ES-I3 (cell line): ENCODE results near the gene GPR137B.

ENCODE experiments used
- H3K36me3 ChIP-seq: 2 replicates; pipeline ENCODE4 v1.6.1; 2013; ENCODE audit warnings: mild to moderate bottlenecking, low read length, control low read depth, moderate library complexity; ENCODE audit not compliant: insufficient read depth
- H3K4me1 ChIP-seq: 2 replicates; pipeline ENCODE4 v1.6.1; 2013; ENCODE audit warnings: mild to moderate bottlenecking, control low read depth, low read length; ENCODE audit not compliant: insufficient read depth
- H3K9ac ChIP-seq: 2 replicates; pipeline ENCODE4 v1.6.1; 2013; ENCODE audit warnings: low read depth, mild to moderate bottlenecking, low read length, moderate library complexity
- H3K9me3 ChIP-seq: 2 replicates; pipeline ENCODE4 v1.6.1; 2013; ENCODE audit warnings: mild to moderate bottlenecking, low read length, moderate library complexity; ENCODE audit not compliant: control insufficient read depth, insufficient read depth

The GPR137B gene

DNA sequence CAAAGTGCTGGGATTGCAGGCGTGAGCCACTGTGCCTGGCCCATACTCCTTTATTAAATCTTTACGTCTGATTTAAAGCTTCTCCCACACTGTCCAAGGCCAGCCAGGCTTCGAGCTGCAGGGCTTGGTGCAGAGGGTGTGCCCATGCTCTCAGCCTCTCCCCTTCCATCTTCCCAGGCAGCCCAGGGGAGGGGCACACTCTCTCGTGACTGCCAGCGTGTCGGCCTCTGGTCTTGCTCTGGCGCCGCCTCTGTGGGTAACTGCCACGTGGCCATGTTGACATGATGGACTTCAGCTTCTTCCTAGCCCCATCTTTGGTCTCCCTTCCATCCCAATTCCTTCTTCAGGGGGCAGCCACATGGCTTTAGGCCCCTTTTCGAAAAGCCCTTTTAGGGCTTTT is 4.7 kb downstream of the GPR137B start:
- H3K9ac ChIP-seq = no peak overlapping the region

DNA sequence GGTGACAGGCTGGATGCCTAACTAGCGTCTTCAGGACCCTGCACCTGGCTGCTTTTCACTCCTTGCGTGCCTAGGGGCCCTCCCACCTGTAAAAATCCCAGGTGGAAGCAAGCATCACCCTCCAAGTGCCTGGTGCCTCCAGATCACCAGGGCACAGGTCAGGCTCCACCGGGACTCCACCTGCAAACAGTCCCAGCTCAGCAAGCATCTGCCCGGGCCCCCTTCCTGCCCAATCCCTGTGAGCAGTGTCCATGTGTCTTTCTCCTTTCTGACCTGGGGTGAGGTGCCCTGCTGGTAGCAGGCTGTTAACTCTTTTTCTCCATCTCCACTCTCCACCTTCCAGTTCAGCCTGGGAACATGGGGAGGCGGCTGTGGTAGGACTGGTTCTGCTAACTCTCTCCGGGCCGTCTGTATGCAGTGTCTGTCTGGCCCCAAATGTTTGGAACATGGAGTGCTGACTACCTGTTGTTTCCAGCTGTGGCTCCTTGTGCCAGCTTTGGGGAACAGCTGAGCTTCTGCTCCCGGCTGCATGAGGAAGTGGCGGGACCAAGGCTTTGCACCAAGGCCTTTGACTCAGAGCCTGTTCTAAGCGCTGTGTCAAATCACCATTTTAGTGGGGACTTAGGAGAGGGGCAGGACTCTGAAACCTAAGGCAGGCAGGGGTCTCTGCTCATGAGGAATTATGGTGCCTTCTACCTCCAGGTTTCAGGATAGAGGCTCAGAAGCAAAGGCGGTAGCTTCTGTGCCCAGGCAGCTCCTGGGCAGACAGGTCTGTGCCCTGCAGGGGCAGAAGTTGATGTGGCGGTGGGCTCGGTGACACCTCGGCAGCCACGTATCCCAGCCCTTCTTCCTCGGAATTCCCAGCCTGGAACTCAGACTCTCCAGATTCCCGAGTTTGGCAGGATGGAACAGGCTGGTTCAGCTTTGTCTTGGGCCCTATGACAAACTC is 5.5 kb downstream of the GPR137B start:
- Histone ChIP-seq H3K9ac (no peak overlapping the region), H3K36me3 (no peaks in the 10 kb centered on the region), H3K9me3 (no peaks in the 10 kb centered on the region), H3K4me1 (peaks cover 6% of the 10 kb centered on the region)

More for the DNA sequence above, 4.7 kb downstream of the GPR137B start:
- Histone ChIP-seq H3K9me3 (no peaks in the 10 kb centered on the region), H3K4me1 (peaks cover 6% of the 10 kb centered on the region), H3K36me3 (no peaks in the 10 kb centered on the region)

DNA sequence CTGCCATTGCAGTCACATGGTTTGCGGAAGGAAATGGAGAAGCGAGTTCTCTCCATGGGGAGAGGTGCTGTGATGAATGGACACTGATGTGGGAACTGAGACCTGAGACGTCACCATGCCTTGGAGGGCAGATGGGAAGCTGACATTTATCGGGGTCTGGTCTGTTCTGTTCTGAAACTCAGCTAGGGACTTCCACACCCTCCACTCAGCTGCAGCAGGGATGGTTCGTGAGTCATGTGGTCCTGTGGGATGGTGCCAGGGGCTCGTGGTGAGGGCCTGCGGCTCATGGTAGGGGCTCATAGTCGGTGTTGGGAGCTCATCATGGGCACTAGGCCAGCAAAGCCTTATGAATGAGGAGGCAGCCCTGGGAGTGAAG is 6.1 kb downstream of the GPR137B start:
- H3K9ac ChIP-seq = no peak overlapping the region
- no peaks in the 10 kb centered on the region for H3K36me3 ChIP-seq
- peaks cover 6% of the 10 kb centered on the region for H3K4me1 ChIP-seq
- no peaks in the 10 kb centered on the region for H3K9me3 ChIP-seq

DNA sequence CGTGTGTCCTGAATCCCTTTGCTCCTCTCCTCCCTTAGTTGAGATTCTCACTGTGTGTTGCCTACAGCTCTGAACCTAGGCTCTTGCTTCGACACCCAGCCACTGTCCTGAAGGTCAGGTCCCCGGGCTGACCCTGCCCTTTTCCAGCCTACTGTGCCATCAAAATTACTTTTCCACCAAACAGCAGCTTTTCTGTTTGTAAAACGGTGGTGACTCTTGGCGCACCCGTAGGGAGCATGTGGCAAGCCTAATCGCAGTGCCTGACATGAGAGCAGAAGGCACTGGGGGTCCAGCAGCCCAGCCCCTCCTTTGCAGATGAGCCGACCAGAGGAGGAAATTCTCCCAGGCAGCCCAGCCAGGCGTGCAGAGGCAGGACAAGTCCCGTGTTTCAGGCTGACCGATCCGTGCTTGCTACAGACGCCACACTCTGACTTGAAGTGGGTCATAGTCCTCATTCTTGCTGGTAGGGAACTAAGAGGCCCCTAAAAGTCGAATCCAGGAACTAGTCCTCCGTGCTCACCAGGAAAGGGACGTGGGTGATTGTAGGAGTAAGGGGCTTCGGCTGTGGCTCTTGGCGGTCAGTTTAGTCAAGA is 6.8 kb downstream of the GPR137B start:
- no peaks in the 10 kb centered on the region for H3K9me3 ChIP-seq
- peaks cover 6% of the 10 kb centered on the region for H3K4me1 ChIP-seq
- no peak overlapping the region for H3K9ac ChIP-seq
- no peaks in the 10 kb centered on the region for H3K36me3 ChIP-seq

DNA sequence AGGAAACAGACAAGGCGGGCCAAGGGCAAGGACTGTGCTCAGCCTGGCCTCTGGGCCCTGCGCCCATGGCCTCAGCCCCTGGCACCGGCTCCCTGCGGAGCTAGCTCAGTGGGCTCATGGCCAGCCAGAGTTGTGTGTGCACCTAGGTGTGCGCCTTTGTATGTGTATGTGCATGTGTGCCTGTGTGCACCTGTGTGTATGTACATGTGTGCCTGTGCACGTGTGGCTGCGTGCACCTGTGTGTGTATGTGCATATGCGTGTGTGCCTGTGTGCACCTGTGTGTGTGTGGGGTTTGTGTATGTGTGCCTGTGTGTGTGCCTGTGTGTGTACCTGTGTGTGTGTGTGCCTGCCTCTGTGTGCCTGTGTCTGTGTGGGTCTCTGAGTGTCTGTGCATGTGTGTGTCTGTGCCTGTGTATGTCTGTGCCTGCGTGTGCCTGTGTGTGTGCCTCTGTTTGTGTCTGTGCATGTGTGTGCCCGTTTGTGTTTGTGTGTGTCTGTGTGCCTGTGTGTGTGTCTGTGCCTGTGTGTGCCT is 7.4 kb downstream of the GPR137B start:
- Histone ChIP-seq H3K9me3 (no peaks in the 10 kb centered on the region), H3K36me3 (no peaks in the 10 kb centered on the region), H3K4me1 (no peaks in the 10 kb centered on the region), H3K9ac (no peak overlapping the region)

DNA sequence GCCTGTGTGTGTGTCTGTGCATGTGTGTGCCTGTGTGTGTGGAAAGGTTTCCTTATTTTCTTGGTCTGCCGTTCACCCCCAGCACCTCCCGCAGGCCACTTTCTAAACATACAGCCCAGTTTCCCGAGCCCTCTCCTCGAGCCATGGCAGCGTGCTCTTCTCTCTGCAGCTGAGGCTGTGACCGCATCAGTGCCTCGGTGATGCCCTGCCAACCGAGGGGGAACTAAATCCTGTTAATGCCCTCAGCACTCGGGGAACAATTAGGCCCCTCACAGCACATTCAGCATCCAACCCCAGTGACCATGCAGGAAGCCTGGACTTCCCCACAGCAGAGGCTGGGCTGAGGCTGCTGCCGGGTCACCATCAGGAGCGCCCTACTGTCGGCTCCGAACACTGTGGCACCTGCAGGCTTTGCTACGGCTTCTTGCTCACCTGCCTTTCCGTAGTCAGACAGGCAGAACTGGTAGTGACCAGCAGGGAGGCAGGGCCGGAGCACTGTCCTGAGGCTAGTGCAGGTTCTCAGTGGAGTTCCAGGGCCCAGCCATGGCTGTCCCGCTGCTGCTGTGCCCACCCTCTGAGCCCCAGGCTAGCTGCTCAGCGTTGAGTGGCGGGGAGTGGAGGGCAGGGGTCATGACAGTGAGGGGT is 8.1 kb downstream of the GPR137B start:
- H3K4me1 ChIP-seq = no peaks in the 10 kb centered on the region
- H3K9ac ChIP-seq = no peak overlapping the region
- H3K36me3 ChIP-seq = no peaks in the 10 kb centered on the region
- no peaks in the 10 kb centered on the region for H3K9me3 ChIP-seq

DNA sequence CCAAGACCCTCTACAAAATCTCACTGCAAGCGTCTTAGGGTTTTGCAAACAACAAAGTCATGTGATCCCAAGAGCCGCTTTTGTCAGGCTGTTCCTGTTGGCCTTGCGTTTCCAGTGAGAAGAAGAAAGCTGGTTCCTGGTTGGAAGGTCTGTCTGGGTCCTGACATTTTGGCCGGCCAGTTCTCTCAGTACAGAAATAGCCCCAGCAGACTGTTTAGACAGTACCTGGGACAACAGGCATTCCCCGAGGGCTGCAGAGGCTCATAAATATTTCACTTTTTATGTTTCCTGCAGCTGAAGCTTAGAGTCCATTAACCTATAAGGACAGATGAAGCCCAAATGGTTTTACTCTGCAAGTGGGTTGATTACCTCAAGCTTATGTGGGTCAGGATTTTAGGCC is 8.6 kb downstream of the GPR137B start:
- Histone ChIP-seq H3K9me3 (no peaks in the 10 kb centered on the region), H3K4me1 (no peaks in the 10 kb centered on the region), H3K9ac (no peak overlapping the region), H3K36me3 (no peaks in the 10 kb centered on the region)

DNA sequence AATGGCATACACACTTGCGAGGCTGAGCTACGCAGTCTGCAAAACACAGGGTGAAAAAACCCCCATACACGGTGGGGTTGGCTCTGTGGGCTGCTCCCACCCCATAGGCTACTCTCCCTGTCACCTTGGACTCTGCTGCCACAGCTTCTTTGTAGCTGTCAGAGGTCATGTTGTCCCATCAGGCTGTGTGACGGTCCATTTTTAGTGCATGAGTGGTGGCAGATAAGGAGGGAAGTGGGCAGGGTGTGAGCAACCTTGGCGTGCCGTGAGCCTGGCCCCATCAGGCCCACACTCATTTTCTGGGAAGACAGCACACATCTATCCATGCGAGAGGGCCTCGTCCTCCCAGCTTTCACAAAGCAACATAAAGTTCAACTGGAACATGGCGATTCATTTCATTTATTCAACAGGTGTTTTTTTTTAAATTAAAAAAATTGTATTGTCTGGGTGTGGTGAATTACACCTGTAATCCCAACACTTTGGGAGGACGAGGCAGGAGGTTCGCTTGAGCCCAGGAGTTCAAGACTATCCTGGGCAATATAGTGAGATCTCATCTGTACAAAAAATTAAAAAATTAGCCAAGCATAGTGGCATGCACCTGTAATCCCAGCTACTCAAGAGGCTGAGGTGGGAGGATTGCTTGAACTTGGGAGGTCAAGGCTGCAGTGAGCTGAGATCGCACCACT is 9.5 kb downstream of the GPR137B start:
- H3K4me1 ChIP-seq = no peaks in the 10 kb centered on the region
- H3K36me3 ChIP-seq = no peaks in the 10 kb centered on the region
- H3K9ac ChIP-seq = no peak overlapping the region
- no peaks in the 10 kb centered on the region for H3K9me3 ChIP-seq

DNA sequence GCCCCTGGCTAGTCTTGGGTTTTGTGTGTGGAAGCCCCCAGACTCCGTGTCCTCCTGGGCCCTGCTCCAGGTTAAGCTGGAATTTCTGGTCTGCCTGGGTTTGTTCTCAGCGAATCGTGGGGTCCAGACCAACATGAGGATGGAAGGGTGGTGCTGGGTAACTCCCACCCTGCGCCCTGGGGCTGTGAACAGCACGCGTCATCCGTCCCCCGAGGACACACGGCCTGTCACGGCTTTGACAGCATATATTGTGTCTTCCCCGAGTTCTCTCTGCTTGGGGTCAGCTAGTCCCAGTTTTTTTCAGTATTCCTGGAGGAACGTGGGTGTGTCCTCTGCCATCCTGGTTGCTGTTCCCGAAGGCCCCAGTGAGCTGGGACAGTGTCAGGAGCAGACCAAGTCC is 11.8 kb downstream of the GPR137B start:
- Histone ChIP-seq H3K36me3 (no peaks in the 10 kb centered on the region), H3K9me3 (no peaks in the 10 kb centered on the region), H3K4me1 (no peaks in the 10 kb centered on the region), H3K9ac (no peak overlapping the region)

DNA sequence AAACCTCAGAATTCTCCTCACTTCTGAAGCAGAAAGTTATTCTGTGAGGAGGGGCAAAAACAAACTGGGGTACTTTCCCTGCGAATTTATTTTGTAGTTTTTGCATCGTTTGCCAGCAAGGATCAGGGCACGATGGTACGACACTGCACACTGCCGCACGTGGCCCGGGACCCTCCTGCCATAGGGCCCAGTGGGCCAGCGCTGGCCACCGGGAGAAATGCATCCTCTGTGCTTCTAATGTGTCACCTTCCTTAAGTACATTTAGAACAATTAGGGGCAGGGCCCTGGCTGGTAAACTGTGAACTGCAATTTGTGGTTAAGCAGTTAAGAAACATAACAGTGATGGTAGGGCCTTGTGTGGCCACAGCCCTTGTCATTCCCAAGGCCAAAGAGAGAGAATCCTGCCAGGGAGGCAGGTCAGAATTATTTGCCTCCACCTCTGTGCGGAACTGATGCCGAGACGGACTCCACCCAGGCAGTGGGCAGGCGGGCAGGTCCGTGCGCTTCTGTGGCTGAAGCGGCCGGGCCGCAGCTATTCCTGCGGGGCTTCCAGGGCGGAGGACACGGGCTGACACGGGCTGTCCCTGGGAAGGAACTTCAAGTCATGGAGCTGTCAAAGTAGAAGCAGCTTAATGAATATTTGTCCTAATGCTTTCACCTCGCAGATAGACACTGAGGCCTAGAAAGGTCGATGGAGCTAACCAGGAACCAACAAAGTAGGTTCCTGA is 12.5 kb downstream of the GPR137B start:
- no peak overlapping the region for H3K9ac ChIP-seq
- H3K9me3 ChIP-seq = no peaks in the 10 kb centered on the region
- no peaks in the 10 kb centered on the region for H3K4me1 ChIP-seq
- H3K36me3 ChIP-seq = no peaks in the 10 kb centered on the region

DNA sequence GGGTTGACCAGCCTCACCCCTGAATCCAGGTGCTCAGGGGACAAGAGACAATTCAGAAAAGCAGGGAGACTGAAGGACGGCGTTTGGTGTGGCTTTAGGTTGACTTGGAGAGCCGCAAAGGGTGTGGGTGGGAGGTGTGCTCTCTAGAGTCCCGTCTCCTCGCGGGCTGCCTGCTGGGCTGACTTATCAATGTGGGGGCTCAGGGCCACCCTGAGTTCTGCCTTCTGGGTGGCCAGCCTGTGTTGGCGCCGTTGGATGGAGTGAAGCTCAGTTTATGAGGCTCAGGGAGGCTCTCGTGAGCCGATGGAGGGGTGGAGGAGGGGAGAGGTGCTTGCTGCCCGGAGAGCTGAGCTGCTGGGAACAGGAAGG is 13.0 kb downstream of the GPR137B start:
- H3K36me3 ChIP-seq = no peaks in the 10 kb centered on the region
- H3K4me1 ChIP-seq = no peaks in the 10 kb centered on the region
- H3K9ac ChIP-seq = no peak overlapping the region
- H3K9me3 ChIP-seq = no peaks in the 10 kb centered on the region

DNA sequence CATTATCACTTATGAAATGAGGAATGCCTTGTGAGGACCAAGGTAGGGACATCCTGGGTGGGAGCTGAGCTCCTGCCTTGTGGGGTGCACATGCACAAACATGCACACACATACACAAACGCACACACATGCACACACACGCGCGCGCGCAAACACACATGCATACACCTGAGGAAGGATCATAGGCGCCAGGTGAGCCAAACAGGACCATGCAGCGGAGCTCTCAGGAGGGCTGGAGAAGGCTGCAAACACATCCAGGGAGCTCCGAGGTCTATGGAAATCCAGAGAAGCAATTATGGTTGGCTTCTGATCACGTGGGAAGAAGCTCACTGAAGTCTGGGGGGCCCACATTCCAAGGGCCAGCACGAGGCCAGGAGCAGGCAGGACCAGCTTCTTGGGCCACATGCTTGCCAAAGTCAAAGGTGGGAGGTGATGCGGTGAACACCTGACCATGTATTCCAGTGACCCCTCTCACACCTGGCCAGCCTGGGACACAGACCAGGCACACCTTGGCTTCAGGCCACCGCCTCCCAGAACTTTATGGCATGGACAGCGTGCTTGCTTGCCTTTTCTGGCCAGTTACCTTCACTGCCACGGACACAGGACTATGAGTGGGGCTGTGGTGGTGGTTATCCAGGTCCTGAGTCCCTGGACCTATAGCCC is 13.6 kb downstream of the GPR137B start:
- Histone ChIP-seq H3K36me3 (no peaks in the 10 kb centered on the region), H3K9ac (no peak overlapping the region), H3K4me1 (no peaks in the 10 kb centered on the region), H3K9me3 (peaks cover under 1% of the 10 kb centered on the region)

DNA sequence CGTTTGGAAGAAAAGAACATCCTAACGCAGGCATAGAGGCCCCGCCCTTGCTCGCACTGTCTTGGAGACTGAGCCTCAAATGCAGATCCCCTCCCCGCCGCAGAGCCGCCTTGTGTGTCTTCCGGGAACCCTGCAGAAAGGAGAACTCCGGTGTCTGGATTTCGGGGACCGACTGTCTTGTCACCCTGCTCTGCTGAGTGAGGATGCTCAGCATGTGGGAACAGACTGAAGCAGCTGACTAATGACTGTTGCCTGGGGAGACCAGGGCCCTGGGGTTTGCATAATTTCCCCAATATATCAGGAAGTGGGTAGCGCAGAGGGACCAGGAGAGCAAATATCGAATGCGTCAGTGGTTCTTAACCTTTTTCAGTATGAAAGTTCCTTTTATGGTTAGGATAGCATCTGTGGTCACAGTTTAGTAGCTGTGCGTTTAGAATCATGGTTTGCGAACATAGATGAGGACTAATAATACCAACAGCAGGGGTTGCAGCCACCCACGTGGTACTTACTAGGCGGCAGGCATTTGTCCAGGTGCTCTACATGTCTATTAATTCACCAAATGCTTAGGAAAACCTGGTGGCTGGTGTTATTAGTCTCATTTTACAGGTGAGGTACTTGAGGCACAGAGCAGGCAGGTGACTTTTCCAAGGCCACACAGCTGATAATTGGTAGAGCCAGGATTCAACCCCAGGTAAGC is 14.3 kb downstream of the GPR137B start:
- no peaks in the 10 kb centered on the region for H3K36me3 ChIP-seq
- H3K4me1 ChIP-seq = no peaks in the 10 kb centered on the region
- peaks cover 5% of the 10 kb centered on the region for H3K9me3 ChIP-seq
- no peak overlapping the region for H3K9ac ChIP-seq
